HCT116 (cell line): ENCODE measurements around the gene TFF1.

ENCODE experiments used
- POLR2A ChIP-seq: IDR thresholded peaks from 2 replicates; pipeline ENCODE4 v1.7.0; 2011; ENCODE audit warnings: borderline replicate concordance; ENCODE audit not compliant: insufficient read depth, insufficient read length; ENCODE audit errors: extremely low read depth
- POLR2AphosphoS5 ChIP-seq: IDR thresholded peaks from 2 replicates; pipeline ENCODE4 v1.6.1; 2011; ENCODE audit warnings: mild to moderate bottlenecking, low read depth, low read length, moderate library complexity
- TF ChIP-seq, protein P1 (sequence below): IDR thresholded peaks from 2 replicates; pipeline ENCODE4 v1.6.1; 2012
- TF ChIP-seq, protein P2 (sequence below), 3 experiments: fragments of 200-600 bp in 1 of 3; sonication (generic) in 1 of 3; IDR thresholded peaks in 2 of 3; conservative IDR thresholded peaks in 1 of 3; 2 replicates each; pipeline ENCODE4 v1.5.1; 2012 to 2017; ENCODE audit warnings: low read depth in 2 of 3, low read length in 2 of 3, antibody characterized with exemption in 1 of 3, borderline replicate concordance in 1 of 3, control low read depth in 1 of 3, mild to moderate bottlenecking in 1 of 3, mixed read lengths in 1 of 3, mixed run types in 1 of 3, moderate library complexity in 1 of 3; ENCODE audit not compliant: insufficient read depth in 1 of 3

DNA sequence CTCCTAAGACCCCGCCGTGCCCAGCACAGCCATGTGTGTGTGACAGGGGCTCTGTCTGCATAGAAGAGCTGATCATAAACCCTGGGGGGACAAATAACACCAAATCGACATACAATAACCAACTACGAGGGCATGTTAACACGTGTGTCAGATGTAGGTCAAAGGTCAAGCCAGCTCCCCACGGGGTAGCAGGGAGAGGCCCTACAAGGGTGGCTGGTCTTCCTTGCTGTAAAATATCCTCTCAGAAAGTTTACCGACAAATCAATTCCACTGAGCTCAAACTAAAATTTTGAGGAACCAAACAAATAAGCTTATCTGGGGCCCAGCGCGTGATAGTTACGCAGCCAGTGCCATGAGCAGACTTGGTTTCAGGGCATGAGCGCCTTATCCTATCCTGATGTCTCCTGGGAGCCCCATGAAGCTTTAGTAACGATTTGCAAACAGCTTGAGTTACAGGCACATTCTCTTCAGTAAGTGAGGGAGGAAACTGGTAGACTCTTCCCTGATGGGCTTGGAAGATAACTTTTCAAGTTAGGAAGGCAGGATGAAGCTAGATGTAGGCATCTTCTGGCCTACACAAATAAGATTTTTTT is 32.2 kb upstream of the TFF1 start:
- TF ChIP-seq, protein P1, sequence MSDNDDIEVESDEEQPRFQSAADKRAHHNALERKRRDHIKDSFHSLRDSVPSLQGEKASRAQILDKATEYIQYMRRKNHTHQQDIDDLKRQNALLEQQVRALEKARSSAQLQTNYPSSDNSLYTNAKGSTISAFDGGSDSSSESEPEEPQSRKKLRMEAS, result no peak
- TF ChIP-seq POLR2AphosphoS5 (no peak), POLR2A (no peak)
- TF ChIP-seq, protein P2, sequence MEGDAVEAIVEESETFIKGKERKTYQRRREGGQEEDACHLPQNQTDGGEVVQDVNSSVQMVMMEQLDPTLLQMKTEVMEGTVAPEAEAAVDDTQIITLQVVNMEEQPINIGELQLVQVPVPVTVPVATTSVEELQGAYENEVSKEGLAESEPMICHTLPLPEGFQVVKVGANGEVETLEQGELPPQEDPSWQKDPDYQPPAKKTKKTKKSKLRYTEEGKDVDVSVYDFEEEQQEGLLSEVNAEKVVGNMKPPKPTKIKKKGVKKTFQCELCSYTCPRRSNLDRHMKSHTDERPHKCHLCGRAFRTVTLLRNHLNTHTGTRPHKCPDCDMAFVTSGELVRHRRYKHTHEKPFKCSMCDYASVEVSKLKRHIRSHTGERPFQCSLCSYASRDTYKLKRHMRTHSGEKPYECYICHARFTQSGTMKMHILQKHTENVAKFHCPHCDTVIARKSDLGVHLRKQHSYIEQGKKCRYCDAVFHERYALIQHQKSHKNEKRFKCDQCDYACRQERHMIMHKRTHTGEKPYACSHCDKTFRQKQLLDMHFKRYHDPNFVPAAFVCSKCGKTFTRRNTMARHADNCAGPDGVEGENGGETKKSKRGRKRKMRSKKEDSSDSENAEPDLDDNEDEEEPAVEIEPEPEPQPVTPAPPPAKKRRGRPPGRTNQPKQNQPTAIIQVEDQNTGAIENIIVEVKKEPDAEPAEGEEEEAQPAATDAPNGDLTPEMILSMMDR (IDR thresholded peaks at IDR 0.05 in 2 of 3, conservative IDR thresholded peaks at IDR 0.05 in 1 of 3; ENCODE audit: borderline replicate concordance in 1 of 3, insufficient read depth in 1 of 3, low read depth in 2 of 3, low read length in 2 of 3), result no peak
